Mucosa of descending colon (tissue), 3 donors: ENCODE data around the gene MKNK2. TPM values are rescaled to one million over a fixed set of nuclear protein-coding genes. Genes with fewer than 3 reads are reported as not detected.

Experiments
- ATAC-seq: fragments of 200-7000 bp; cut with Tn5 transposase; one replicate; pipeline ENCODE4 v1.9.1; 2020; ENCODE audit warnings: mild to moderate bottlenecking, moderate library complexity
- DNase-seq, 3 donors: peaks; one replicate each; pipeline ENCODE4 v3.0.0-alpha.2; 2020
- H3K36me3 ChIP-seq: fragments of 200-600 bp; one replicate; pipeline ENCODE4 v1.8.0; 2021; ENCODE audit warnings: low read depth, mild to moderate bottlenecking
- H3K4me1 ChIP-seq: fragments of 200-600 bp; one replicate; pipeline ENCODE4 v1.8.0; 2021; ENCODE audit warnings: low read depth, mild to moderate bottlenecking
- H3K4me3 ChIP-seq: fragments of 200-600 bp; one replicate; pipeline ENCODE4 v1.8.0; 2021; ENCODE audit warnings: mild to moderate bottlenecking
- H3K9me3 ChIP-seq: fragments of 200-600 bp; one replicate; pipeline ENCODE4 v1.8.0; 2021; ENCODE audit warnings: mild to moderate bottlenecking
- intact Hi-C, 2 donors: fragments of 100-400 bp; cut with DNase I in 1 of 2; cut with micrococcal nuclease in 1 of 2; formaldehyde crosslinking; loops; one replicate each; pipeline versions ENCODE4 v1.11.0 to v1.11.1; 2022; cut with DNase I, micrococcal nuclease
- total RNA-seq, 3 donors: library from RNA; stranded (reverse); fragmentation: NEBNext Ultra II Directional in 2 of 3; extraction: Animal tissue kit (Norgen Biotek cat#: 25700) in 2 of 3; gene quantifications; one replicate each; pipeline versions ENCODE4 v1.2.1 to v1.2.4, GENCODE V29; 2021 to 2023
- TF ChIP-seq, protein P1 (sequence below): fragments of 200-600 bp; IDR thresholded peaks from one replicate; pipeline ENCODE4 v1.8.0; 2022; ENCODE audit warnings: antibody characterized with exemption, mild to moderate bottlenecking
- donor health status: DM: no; HTN: no; CAD: no; lungs with moderate emphysema.
- donor health status: DM: no; HTN: no; CAD: no.
- donor health status: DM: no; HTN: yes; CAD: no.

Gene MKNK2
- total RNA-seq, 3 donors from 2014 or later = 252 to 330 (median 304) TPM

GRCh38 chr19:2070436-2070827 lies 19.4 kb upstream of the MKNK2 start:
- TF ChIP-seq, protein P1, sequence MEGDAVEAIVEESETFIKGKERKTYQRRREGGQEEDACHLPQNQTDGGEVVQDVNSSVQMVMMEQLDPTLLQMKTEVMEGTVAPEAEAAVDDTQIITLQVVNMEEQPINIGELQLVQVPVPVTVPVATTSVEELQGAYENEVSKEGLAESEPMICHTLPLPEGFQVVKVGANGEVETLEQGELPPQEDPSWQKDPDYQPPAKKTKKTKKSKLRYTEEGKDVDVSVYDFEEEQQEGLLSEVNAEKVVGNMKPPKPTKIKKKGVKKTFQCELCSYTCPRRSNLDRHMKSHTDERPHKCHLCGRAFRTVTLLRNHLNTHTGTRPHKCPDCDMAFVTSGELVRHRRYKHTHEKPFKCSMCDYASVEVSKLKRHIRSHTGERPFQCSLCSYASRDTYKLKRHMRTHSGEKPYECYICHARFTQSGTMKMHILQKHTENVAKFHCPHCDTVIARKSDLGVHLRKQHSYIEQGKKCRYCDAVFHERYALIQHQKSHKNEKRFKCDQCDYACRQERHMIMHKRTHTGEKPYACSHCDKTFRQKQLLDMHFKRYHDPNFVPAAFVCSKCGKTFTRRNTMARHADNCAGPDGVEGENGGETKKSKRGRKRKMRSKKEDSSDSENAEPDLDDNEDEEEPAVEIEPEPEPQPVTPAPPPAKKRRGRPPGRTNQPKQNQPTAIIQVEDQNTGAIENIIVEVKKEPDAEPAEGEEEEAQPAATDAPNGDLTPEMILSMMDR = no peak
- Histone ChIP-seq H3K36me3 (peaks cover 7% of the 10 kb centered on the region), H3K4me3 (no peak overlapping the region), H3K9me3 (no peaks in the 10 kb centered on the region), H3K4me1 (peaks cover 34% of the 10 kb centered on the region)
- intact Hi-C loops = loop anchor here in 1 of 2 donors (10.0 kb wide), 1 partner anchor 146 kb away; no protein-coding TSS in a partner anchor
- DNase-seq = peak; percentile 55 to 76 (median 68)
- ATAC-seq = peak; percentile 61

DNA sequence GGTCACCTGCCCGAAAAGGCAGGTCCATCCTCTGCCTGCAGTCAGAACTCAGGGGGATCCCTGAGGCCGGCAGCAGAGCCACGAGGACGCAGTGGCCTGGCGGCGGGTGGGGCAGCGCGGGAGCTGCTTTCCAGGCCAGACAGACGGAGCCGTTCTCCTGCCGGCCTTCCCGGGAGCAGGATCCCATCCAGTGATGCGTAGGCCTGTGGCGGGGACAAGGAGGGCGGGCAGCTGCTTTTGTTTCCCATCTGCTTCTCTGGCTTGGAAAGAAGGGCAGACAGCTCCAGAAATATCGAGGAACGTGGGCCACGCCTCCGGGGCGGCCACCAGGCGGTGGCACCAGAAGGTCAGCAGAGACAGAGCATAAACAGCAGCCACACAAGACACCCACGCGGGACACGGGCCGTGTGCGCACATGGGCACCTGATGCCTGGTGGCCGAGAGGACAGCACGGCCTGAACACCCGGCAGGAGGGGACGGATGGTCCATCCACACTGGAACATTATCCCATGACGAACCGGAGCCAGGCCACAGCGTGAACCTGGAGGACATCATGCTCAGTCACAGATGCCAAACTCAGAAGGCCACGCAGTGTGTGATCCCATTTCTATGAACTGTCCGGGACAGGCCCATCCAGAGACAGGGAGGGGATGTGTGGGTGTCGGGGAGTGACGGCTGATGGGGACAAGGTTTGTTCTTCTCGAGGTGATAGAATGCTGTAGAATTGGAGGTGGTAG lies 13.9 kb upstream of the MKNK2 start:
- H3K36me3 ChIP-seq = no peaks in the 10 kb centered on the region
- DNase-seq = peak in 2 of 3 donors; percentile 47 to 62
- ATAC-seq = no peak
- TF ChIP-seq, protein P1 = no peak
- H3K4me1 ChIP-seq = peaks cover 44% of the 10 kb centered on the region
- H3K9me3 ChIP-seq = no peaks in the 10 kb centered on the region
- intact Hi-C loops = loop anchor here (5.0 kb wide), 2 partner anchors 43 to 48 kb away; partner anchors contain the start of gene BTBD2 (in 1 of the 2)
- no peak overlapping the region for H3K4me3 ChIP-seq

DNA sequence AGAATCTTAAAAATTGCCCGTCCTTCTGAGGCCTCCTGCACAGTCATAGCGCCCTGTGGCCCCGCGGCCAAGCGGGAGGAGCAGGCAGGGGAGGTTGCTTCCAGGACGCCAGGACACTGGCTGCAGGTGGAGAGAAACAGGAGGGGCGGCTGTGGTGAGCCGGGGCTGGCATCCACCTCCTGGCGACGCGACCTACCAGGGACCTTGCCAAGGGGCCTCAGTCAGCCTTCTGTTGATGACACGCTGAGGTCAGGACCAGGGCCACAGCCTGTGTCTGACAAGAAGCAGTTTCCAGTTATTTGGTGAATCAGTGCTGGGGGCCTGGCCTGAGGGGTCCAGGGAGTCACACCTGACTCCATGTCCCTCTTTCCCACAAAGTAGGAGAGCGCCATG lies 13.3 kb upstream of the MKNK2 start:
- no peak for ATAC-seq
- no peaks in the 10 kb centered on the region for H3K36me3 ChIP-seq

DNA sequence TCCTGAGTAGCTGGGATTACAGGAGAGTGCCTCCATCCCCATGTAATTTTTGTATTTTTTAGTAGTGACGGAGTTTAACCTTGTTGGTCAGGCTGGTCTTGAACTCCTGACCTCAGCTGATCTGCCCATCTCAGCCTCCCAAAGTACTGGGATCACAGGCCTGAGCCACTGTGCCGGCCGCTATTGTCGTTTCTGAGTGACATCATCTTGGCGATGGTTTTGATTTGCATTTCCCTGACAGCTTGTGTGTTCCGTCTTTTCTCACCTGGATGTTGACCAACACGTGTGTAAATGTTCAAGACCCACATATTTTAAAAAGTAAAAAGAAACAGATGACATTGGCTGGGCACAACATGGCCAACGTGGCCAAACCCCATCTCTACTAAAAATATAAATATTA lies 12.8 kb upstream of the MKNK2 start:
- TF ChIP-seq, protein P1 = no peak
- Histone ChIP-seq H3K9me3 (no peaks in the 10 kb centered on the region), H3K36me3 (no peaks in the 10 kb centered on the region), H3K4me1 (peaks cover 44% of the 10 kb centered on the region), H3K4me3 (no peak overlapping the region)
- DNase-seq = peak in 1 of 3 donors; percentile 21
- no peak for ATAC-seq
- intact Hi-C loops = no loop called here

More for the DNA sequence above, 13.3 kb upstream of the MKNK2 start:
- peak in 2 of 3 donors; percentile 16 to 59 for DNase-seq
- TF ChIP-seq, protein P1 = no peak
- Histone ChIP-seq H3K4me1 (peaks cover 43% of the 10 kb centered on the region), H3K9me3 (no peaks in the 10 kb centered on the region), H3K4me3 (no peak overlapping the region)
- intact Hi-C loops = no loop called here

GRCh38 chr19:2062770-2063169 lies 11.7 kb upstream of the MKNK2 start:
- TF ChIP-seq, protein P1 = no peak
- H3K9me3 ChIP-seq = no peaks in the 10 kb centered on the region
- ATAC-seq (no peak), DNase-seq (peak in 1 of 3 donors; percentile 9)
- H3K36me3 ChIP-seq = no peaks in the 10 kb centered on the region
- H3K4me3 ChIP-seq = no peak overlapping the region
- intact Hi-C loops = no loop called here
- H3K4me1 ChIP-seq = peaks cover 45% of the 10 kb centered on the region
